HL-60 (cell line): ENCODE data around the gene TP53BP1.

Experiments used
- GABPA ChIP-seq: IDR thresholded peaks from 2 replicates; pipeline ENCODE4 v1.6.1; 2012; ENCODE audit warnings: low read depth
- POLR2AphosphoS5 ChIP-seq: IDR thresholded peaks from 2 replicates; pipeline ENCODE4 v1.6.1; 2012; ENCODE audit warnings: low read depth
- SPI1 ChIP-seq: IDR thresholded peaks from 2 replicates; pipeline ENCODE4 v1.6.1; 2012; ENCODE audit warnings: low read depth, mild to moderate bottlenecking, borderline replicate concordance
- TF ChIP-seq, protein P1 (sequence below): IDR thresholded peaks from one replicate; pipeline ENCODE4 v1.5.1; 2011; ENCODE audit warnings: low read length, control low read depth, inconsistent platforms; ENCODE audit not compliant: insufficient read depth
- TF ChIP-seq, protein P2 (sequence below): IDR thresholded peaks from 2 replicates; pipeline ENCODE4 v1.6.1; 2012; ENCODE audit warnings: low read depth; ENCODE audit not compliant: insufficient replicate concordance

DNA sequence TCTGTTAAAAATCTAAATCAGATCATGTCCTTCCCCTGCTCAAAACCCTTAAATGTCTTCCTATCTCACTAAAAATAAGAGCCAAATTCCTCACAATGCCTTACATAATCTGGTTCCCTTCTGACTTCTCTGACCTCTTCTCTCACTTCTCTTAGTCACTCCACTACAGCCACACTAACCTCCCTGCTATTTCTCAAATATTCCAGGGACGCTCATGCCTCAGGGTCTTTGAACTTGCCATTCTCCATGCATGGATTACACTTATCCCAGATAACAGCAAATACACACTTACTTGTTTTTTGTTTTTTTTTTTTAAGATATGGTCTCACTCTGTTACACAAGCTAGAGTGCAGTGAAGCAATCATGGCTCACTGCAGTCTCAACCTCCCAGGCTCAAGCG, 8.5 kb downstream of the TP53BP1 start:
- no peak for TF ChIP-seq POLR2AphosphoS5
- TF ChIP-seq, protein P1, sequence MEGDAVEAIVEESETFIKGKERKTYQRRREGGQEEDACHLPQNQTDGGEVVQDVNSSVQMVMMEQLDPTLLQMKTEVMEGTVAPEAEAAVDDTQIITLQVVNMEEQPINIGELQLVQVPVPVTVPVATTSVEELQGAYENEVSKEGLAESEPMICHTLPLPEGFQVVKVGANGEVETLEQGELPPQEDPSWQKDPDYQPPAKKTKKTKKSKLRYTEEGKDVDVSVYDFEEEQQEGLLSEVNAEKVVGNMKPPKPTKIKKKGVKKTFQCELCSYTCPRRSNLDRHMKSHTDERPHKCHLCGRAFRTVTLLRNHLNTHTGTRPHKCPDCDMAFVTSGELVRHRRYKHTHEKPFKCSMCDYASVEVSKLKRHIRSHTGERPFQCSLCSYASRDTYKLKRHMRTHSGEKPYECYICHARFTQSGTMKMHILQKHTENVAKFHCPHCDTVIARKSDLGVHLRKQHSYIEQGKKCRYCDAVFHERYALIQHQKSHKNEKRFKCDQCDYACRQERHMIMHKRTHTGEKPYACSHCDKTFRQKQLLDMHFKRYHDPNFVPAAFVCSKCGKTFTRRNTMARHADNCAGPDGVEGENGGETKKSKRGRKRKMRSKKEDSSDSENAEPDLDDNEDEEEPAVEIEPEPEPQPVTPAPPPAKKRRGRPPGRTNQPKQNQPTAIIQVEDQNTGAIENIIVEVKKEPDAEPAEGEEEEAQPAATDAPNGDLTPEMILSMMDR, result no peak
- TF ChIP-seq GABPA, result no peak
- TF ChIP-seq, protein P2, sequence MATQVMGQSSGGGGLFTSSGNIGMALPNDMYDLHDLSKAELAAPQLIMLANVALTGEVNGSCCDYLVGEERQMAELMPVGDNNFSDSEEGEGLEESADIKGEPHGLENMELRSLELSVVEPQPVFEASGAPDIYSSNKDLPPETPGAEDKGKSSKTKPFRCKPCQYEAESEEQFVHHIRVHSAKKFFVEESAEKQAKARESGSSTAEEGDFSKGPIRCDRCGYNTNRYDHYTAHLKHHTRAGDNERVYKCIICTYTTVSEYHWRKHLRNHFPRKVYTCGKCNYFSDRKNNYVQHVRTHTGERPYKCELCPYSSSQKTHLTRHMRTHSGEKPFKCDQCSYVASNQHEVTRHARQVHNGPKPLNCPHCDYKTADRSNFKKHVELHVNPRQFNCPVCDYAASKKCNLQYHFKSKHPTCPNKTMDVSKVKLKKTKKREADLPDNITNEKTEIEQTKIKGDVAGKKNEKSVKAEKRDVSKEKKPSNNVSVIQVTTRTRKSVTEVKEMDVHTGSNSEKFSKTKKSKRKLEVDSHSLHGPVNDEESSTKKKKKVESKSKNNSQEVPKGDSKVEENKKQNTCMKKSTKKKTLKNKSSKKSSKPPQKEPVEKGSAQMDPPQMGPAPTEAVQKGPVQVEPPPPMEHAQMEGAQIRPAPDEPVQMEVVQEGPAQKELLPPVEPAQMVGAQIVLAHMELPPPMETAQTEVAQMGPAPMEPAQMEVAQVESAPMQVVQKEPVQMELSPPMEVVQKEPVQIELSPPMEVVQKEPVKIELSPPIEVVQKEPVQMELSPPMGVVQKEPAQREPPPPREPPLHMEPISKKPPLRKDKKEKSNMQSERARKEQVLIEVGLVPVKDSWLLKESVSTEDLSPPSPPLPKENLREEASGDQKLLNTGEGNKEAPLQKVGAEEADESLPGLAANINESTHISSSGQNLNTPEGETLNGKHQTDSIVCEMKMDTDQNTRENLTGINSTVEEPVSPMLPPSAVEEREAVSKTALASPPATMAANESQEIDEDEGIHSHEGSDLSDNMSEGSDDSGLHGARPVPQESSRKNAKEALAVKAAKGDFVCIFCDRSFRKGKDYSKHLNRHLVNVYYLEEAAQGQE, result no peak
- TF ChIP-seq SPI1, result no peak
